ENCODE results near the gene CAV3. TPM values are rescaled to one million over a fixed set of nuclear protein-coding genes. Genes with fewer than 3 reads are reported as not detected.

The CAV3 gene
- total and polyA plus RNA-seq, 2 experiments from 2014 or later, result not detected

DNA sequence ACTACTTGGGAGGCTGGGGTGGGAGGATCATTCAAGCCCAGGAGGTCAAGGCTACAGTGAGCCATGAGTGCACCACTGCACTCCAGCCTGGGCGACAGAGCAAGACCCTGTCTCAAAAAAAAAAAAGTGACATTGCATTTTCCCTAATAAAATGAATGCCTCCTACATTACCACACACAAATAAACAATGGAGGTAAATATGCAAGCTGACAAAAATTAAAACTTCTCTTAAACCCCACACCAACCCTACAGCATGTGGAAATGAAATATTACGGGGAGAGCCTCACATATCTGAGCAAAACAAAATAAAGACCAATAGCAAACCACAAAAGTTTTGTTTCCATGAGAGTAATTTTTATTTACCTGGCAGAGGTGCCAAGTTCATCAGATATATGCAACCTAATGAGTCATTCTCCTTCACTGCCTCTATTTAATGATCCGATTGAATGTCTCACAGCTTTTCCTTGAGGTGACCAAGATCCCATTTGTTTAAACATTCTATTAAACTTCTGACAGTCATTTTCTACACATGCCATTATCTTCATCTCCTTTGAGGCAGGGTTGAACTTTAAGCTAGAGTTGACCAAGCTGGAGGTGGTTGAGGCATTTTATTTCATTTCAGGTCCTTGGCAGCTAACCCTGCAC lies 9.4 kb upstream of the CAV3 start:
- TF ChIP-seq NANOG (IDR thresholded peaks at IDR 0.05; ENCODE audit: borderline replicate concordance), result no peak
- TF ChIP-seq, protein P1, sequence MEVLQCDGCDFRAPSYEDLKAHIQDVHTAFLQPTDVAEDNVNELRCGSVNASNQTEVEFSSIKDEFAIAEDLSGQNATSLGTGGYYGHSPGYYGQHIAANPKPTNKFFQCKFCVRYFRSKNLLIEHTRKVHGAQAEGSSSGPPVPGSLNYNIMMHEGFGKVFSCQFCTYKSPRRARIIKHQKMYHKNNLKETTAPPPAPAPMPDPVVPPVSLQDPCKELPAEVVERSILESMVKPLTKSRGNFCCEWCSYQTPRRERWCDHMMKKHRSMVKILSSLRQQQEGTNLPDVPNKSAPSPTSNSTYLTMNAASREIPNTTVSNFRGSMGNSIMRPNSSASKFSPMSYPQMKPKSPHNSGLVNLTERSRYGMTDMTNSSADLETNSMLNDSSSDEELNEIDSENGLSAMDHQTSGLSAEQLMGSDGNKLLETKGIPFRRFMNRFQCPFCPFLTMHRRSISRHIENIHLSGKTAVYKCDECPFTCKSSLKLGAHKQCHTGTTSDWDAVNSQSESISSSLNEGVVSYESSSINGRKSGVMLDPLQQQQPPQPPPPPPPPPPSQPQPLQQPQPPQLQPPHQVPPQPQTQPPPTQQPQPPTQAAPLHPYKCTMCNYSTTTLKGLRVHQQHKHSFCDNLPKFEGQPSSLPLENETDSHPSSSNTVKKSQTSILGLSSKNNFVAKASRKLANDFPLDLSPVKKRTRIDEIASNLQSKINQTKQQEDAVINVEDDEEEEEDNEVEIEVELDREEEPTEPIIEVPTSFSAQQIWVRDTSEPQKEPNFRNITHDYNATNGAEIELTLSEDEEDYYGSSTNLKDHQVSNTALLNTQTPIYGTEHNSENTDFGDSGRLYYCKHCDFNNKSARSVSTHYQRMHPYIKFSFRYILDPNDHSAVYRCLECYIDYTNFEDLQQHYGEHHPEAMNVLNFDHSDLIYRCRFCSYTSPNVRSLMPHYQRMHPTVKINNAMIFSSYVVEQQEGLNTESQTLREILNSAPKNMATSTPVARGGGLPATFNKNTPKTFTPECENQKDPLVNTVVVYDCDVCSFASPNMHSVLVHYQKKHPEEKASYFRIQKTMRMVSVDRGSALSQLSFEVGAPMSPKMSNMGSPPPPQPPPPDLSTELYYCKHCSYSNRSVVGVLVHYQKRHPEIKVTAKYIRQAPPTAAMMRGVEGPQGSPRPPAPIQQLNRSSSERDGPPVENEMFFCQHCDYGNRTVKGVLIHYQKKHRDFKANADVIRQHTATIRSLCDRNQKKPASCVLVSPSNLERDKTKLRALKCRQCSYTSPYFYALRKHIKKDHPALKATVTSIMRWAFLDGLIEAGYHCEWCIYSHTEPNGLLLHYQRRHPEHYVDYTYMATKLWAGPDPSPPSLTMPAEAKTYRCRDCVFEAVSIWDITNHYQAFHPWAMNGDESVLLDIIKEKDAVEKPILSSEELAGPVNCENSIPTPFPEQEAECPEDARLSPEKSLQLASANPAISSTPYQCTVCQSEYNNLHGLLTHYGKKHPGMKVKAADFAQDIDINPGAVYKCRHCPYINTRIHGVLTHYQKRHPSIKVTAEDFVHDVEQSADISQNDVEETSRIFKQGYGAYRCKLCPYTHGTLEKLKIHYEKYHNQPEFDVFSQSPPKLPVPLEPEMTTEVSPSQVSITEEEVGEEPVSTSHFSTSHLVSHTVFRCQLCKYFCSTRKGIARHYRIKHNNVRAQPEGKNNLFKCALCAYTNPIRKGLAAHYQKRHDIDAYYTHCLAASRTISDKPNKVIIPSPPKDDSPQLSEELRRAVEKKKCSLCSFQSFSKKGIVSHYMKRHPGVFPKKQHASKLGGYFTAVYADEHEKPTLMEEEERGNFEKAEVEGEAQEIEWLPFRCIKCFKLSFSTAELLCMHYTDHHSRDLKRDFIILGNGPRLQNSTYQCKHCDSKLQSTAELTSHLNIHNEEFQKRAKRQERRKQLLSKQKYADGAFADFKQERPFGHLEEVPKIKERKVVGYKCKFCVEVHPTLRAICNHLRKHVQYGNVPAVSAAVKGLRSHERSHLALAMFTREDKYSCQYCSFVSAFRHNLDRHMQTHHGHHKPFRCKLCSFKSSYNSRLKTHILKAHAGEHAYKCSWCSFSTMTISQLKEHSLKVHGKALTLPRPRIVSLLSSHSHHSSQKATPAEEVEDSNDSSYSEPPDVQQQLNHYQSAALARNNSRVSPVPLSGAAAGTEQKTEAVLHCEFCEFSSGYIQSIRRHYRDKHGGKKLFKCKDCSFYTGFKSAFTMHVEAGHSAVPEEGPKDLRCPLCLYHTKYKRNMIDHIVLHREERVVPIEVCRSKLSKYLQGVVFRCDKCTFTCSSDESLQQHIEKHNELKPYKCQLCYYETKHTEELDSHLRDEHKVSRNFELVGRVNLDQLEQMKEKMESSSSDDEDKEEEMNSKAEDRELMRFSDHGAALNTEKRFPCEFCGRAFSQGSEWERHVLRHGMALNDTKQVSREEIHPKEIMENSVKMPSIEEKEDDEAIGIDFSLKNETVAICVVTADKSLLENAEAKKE (CRISPR knock-in tag; IDR thresholded peaks at IDR 0.05), result no peak
- TF ChIP-seq ZNF114 (CRISPR knock-in tag; IDR thresholded peaks at IDR 0.05), result no peak
- TF ChIP-seq ETS1 (IDR thresholded peaks at IDR 0.05), result no peak
- TF ChIP-seq CTCF (conservative IDR thresholded peaks at IDR 0.05; ENCODE audit: low read depth in 2 of 2), result no peak
- no peak for TF ChIP-seq REST (IDR thresholded peaks at IDR 0.05; ENCODE audit: unreplicated experiment)
- TF ChIP-seq JUNB (IDR thresholded peaks at IDR 0.05; ENCODE audit: unreplicated experiment), result no peak
- no peak for TF ChIP-seq EZH2phosphoT487 (IDR thresholded peaks at IDR 0.05; ENCODE audit: unreplicated experiment)
- no peak for TF ChIP-seq EZH2 (IDR thresholded peaks at IDR 0.05; ENCODE audit: low read depth, unreplicated experiment)
- no peak for TF ChIP-seq CREB1 (CRISPR knock-in tag; IDR thresholded peaks at IDR 0.05; ENCODE audit: low read depth)
- TF ChIP-seq POLR2AphosphoS5 (IDR thresholded peaks at IDR 0.05; ENCODE audit: low read depth), result no peak
- no peak for TF ChIP-seq STAT1 (IDR thresholded peaks at IDR 0.05; ENCODE audit: unreplicated experiment)
- TF ChIP-seq ZNF331 (CRISPR knock-in tag; IDR thresholded peaks at IDR 0.05; ENCODE audit: low read depth), result no peak
- Histone ChIP-seq H3K27ac (ENCODE audit: low read depth) (no peak overlapping the region), H3K36me3 (ENCODE audit: insufficient read depth) (no peaks in the 10 kb centered on the region), H3K79me2 (replicated peaks; ENCODE audit: insufficient read depth) (no peaks in the 10 kb centered on the region), H3K4me3 (no peak overlapping the region), H3K4me2 (no peak overlapping the region), H4K20me1 (replicated peaks; ENCODE audit: insufficient read depth) (no peaks in the 10 kb centered on the region), H2AFZ (no peak overlapping the region), H3K27me3 (ENCODE audit: insufficient read depth) (no peaks in the 10 kb centered on the region), H3K4me1 (ENCODE audit: insufficient read depth) (peaks cover 9% of the 10 kb centered on the region; the same call in 1 of the 2 replicates), H3F3A (replicated peaks; ENCODE audit: low read depth) (no peaks in the 10 kb centered on the region), H3K9me2 (ENCODE audit: insufficient read depth) (no peaks in the 10 kb centered on the region; the same call in 1 of the 2 replicates)
- peaks cover 25% of the 10 kb centered on the region for H3K4me1 Mint-ChIP-seq
- peaks cover 1% of the 10 kb centered on the region for H3K27me3 Mint-ChIP-seq (ENCODE audit: insufficient read depth, low read depth, poor library complexity)
- no peak for ATAC-seq
- H3K27ac Mint-ChIP-seq, result no peak overlapping the region
- H3K9me3 Mint-ChIP-seq, result peaks cover 6% of the 10 kb centered on the region; the same call in 2 of the 3 replicates
- no peaks in the 10 kb centered on the region; the same call in 2 of the 3 replicates for H3K36me3 Mint-ChIP-seq (ENCODE audit: low read depth)
- no peak for DNase-seq (ENCODE audit: low spot score)
- H3K4me3 Mint-ChIP-seq, result no peak overlapping the region

Data from GM23338 (cell line).